Astrocyte of the cerebellum (primary cell): ENCODE results near the gene ASB15.

Source experiments
- DNase-seq: peaks from one replicate; pipeline ENCODE4 v3.0.0-alpha.2; 2011; ENCODE audit warnings: low read depth
- H3K4me3 ChIP-seq: 2 replicates; pipeline ENCODE4 v1.5.1; 2011; ENCODE audit warnings: mild to moderate bottlenecking, low read depth, low read length, moderate library complexity
- CTCF ChIP-seq: IDR thresholded peaks from 2 replicates; pipeline ENCODE4 v1.5.1; 2012; ENCODE audit warnings: low read length, low read depth, moderate library complexity, mild to moderate bottlenecking; ENCODE audit errors: missing control alignments
- in situ Hi-C: cut with HindIII; loops from 2 replicates; pipeline ENCODE4 v1.10.0; 2017; ENCODE audit warnings: low sequenced_read_pairs

ASB15 gene

GRCh38 chr7:123663200-123663599 is 61.6 kb downstream of the ASB15 start:
- TF ChIP-seq CTCF = no peak

GRCh38 chr7:123665157-123665556 is 63.5 kb downstream of the ASB15 start:
- no peak for TF ChIP-seq CTCF
- no peak overlapping the region for H3K4me3 ChIP-seq
- no peak for DNase-seq
- in situ Hi-C loops = no loop called here

More at GRCh38 chr7:123663200-123663599, 61.6 kb downstream of the ASB15 start:
- no peak overlapping the region for H3K4me3 ChIP-seq
- no peak for DNase-seq
- in situ Hi-C loops = no loop called here

DNA sequence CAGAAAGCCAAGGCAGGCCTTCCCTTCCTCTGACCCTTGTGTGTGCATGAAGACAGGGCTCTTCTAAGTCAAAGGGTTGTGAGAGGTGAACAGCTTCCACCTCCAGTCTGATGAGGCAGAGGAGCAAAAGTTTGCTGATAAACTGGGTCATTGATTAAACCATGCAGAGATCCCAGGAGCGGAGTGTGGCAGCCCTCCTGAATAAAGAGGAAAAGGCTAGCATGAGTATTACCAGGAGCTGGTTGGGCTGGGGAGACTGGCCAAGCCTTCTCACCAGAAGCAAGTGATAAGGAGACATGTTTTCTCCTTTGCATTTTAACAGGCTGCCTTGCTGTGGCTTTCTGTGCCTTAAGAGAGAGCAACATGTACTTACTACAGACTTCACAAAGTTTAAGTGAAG is 64.3 kb downstream of the ASB15 start:
- DNase-seq = no peak
- H3K4me3 ChIP-seq = no peak overlapping the region
- in situ Hi-C loops = no loop called here
- TF ChIP-seq CTCF = no peak

DNA sequence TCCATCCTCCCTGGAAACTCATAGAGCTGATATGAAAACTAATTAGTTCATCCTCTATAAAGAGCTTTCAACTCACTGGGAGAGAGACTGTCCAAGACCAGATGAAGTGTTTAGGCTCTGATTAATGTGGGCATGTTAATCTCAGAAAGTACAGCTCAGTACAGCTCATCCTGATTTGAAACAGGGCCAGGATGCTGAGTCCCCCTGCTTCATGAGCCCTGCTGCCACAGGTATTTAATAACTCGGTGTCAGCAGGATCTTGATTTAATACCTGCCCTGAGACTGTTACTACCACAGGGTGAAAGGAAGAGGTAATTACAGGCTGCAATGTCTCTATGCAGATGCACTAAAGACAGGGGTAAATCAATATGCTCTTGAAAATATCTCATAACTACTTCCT is 64.9 kb downstream of the ASB15 start:
- H3K4me3 ChIP-seq = no peak overlapping the region
- TF ChIP-seq CTCF = no peak
- in situ Hi-C loops = no loop called here
- DNase-seq = no peak

DNA sequence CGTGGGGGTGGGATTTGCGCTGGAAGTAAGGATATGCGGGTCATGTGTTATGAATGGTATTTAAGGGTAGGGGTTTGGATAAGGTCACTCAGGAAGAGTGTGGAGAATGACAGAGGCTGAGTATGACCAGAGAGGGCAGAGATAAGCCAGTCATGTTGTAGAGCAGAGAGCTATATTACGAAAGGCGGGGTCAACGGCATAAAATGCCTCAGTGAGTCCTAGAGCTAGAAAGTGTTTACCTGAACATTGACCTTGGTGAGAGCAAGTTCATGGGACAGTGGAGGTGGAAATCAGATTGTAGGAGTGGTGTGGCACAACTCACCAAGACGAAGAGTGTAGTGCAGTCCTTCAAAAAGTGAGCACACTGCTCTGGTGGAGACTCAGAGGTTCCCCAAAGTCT is 67.9 kb downstream of the ASB15 start:
- TF ChIP-seq CTCF = no peak
- no peak overlapping the region for H3K4me3 ChIP-seq
- in situ Hi-C loops = no loop called here
- DNase-seq = no peak

GRCh38 chr7:123673137-123673732 is 71.6 kb downstream of the ASB15 start:
- DNase-seq = no peak
- TF ChIP-seq CTCF = no peak
- in situ Hi-C loops = no loop called here
- H3K4me3 ChIP-seq = no peak overlapping the region
